ENCODE measurements around the gene TLCD1.

TLCD1 gene

DNA sequence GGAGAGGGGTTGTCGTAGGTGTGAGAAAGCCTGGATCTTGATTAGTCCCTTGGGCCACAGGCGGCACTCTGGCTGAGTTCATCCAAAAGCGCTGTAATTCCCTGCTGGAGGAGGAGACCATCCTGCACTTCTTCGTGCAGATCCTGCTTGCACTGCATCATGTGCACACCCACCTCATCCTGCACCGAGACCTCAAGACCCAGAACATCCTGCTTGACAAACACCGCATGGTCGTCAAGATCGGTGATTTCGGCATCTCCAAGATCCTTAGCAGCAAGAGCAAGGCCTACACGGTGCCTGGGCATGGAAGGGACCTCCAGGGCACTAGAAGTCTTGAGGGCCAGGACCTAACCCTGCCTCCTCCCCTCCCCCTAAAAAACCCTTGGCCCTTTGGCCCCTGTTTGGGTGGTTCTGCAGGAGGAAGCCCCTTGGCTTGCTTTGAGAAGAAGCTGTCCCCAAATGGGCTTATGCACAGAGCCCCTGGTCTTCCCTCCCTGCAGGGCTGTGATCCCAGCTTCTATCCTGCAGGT lies 8.7 kb upstream of the TLCD1 start:
- H3K4me3 ChIP-seq (ENCODE audit: low read depth, low read length), result no peak overlapping the region
- TF ChIP-seq, protein P1, sequence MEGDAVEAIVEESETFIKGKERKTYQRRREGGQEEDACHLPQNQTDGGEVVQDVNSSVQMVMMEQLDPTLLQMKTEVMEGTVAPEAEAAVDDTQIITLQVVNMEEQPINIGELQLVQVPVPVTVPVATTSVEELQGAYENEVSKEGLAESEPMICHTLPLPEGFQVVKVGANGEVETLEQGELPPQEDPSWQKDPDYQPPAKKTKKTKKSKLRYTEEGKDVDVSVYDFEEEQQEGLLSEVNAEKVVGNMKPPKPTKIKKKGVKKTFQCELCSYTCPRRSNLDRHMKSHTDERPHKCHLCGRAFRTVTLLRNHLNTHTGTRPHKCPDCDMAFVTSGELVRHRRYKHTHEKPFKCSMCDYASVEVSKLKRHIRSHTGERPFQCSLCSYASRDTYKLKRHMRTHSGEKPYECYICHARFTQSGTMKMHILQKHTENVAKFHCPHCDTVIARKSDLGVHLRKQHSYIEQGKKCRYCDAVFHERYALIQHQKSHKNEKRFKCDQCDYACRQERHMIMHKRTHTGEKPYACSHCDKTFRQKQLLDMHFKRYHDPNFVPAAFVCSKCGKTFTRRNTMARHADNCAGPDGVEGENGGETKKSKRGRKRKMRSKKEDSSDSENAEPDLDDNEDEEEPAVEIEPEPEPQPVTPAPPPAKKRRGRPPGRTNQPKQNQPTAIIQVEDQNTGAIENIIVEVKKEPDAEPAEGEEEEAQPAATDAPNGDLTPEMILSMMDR (IDR thresholded peaks at IDR 0.05; ENCODE audit: low read depth, low read length), result no peak

DNA sequence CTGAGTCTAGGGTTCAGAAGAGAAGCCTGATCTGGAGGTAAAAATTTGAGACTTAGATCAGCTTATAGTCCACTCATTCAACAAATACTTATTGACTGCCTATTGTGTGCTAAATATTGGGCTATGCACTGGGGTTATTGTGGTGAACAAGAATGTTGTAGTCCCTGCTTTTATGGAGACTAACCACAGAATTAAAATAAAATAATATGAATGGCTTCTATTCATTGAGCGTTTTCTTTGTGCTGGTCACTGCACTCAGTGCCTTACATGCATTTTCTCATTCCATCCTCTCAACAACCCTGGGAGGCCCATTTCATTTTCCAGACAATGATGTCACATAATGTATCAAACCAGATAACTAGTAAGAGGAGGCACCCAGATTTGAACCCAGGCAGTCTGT lies 7.3 kb upstream of the TLCD1 start:
- H3K4me3 ChIP-seq (ENCODE audit: low read depth, low read length), result no peak overlapping the region
- TF ChIP-seq, protein P1 (IDR thresholded peaks at IDR 0.05; ENCODE audit: low read depth, low read length), result no peak

DNA sequence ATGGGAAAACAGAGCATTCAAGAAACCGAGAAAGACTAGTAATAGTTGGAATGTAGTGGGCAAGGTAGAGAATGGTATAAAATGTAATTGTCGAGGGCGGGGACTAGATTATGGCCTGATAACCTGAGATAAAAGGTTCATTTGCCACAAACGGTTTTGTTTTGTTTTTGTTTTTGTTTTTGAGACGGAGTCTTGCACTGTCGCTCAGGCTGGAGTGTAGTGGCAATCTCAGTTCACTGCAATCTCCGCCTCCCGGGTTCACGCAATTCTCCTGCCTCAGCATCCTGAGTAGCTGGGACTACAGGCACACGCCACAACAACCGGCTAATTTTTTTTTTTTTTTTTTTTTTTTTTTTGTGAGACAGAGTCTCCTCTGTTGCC lies 3.9 kb upstream of the TLCD1 start:
- H3K4me3 ChIP-seq (ENCODE audit: low read depth, low read length), result no peak overlapping the region
- TF ChIP-seq, protein P1 (IDR thresholded peaks at IDR 0.05; ENCODE audit: low read depth, low read length), result no peak

DNA sequence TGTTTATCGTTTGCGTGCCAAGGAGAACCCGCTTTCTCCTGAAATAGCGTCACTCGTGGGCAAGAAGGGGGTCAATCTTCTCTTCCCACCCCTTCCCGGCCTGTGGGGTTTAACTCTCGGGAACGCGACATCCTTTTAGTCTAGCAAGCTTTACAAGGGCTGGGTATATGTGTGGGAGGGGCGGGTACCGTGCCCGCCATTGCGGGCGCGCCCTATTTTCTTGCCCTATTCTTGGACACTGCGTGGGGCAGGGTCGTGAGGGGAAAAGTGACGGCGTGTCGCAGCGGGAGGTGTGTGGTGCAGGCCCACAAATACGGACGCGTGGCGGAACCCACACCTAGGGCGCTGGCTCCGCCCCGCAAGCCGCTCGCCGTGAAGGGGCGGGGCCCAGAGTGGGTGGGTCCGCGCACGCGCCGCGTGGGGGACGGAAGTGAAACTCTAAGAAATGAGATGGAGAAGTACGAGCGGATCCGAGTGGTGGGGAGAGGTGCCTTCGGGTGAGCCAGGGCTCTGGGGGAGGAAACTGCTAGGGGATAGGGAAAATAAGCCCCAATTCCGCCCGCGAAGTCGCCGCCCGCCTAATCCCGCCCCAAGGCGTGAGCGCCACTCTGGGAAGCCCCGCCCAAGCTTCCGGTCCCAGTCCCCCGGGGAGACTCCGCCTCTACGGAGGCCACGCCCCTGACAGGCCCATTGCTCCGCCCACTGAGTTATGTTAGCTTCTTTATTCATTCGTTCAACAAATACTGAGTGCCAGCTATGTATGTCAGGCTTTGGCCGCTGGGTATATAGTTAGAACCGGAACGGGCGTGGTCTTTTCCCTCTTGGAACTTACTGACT lies 2.5 kb upstream of the TLCD1 start, which contains the start of gene NEK8:
Gene NEK8 (plus strand): TSS at position 425 of the 837 bp plus-strand sequence. CDS start 26 bp downstream, at position 451.
- peak within 1 kb of the TSS; percentile 84 for H3K4me3 ChIP-seq (ENCODE audit: low read depth, low read length)
- TF ChIP-seq, protein P1 (IDR thresholded peaks at IDR 0.05; ENCODE audit: low read depth, low read length), result no peak

DNA sequence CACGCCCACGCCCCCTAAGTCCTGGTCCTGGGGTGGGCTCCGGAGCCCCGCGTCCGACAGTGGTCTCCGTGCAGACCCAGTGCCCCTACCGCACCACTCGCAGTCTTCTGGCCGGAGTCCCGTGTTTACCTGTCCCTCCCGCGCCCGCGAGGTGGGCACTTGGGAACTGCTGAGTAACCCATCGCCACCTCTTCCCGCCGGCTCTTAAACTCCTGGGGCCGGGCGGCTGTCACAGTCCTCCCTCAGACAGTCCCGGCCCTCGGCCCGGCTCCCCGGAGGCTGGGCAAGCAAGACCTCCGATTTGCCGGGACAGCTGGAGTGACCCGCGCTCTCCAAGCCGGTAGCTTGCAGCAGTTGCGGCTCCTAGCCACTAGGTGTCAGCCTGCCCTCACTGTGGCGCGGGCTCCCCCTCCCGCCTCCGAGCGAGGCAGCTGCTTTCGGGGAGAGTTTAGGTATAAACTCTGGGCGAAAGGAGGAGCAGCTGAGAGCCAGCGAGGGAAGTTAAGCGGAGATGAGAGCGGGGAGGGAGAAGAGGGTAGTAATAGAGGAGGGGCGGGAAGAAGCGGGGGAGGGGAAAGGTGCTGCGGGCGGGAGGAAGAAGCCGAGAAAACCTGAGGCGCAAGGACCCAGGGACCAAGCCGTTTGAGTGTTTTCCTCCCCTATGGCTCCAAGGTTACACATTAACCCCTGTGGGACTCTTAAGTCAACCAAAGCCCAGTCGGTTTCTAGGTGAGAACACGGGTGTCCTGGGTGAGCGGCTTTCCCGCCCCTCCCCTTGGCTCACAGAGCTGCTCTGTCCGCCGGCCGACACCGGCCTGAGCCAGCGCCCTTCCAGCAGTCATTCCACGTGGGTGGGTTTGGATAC lies 826 bp upstream of the TLCD1 start:
- H3K4me3 ChIP-seq (ENCODE audit: low read depth, low read length), result peak overlapping the region; percentile 65
- TF ChIP-seq, protein P1 (IDR thresholded peaks at IDR 0.05; ENCODE audit: low read depth, low read length), result peak; percentile 98

DNA sequence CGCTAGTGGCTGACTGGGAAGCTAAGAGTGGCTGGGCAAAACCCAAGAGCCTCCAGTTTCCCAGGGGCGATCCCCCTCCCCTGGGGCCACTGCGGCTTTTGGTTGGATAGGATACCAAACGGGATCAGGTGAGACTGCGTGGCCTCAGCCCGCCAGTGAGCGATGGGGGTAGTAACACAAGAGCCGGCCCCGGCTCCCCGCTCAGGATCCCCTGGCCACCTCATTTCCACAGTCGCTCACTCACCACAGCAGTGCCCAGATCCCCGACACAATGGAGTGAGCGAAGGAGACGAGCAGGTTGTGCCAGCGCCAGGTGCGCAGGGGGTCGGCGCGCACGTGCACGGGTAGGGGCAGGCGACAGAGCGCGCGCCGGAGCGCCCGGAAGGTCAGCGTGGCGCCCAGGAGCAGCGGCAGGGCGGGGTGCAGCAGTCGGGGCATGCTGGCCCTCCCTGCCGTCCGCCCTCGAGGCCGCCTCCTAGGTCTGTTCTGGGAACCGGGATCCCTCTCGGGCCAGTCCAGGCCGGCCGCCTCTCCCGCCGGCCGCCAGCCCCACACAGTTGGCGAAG lies 290 bp downstream of the TLCD1 start:
- H3K4me3 ChIP-seq (ENCODE audit: low read depth, low read length), result peak overlapping the region; percentile 65
- TF ChIP-seq, protein P1 (IDR thresholded peaks at IDR 0.05; ENCODE audit: low read depth, low read length), result no peak
